GM04504 (cell line): ENCODE results near the gene TELO2.
"Not testable (repeated sequence)": the region's sequence is repeated elsewhere in the genome, so short reads cannot be mapped to it uniquely, and the experiment has no call there.

Experiments used
- DNase-seq: peaks from one replicate; pipeline ENCODE4 v3.0.0-alpha.2; 2012; ENCODE audit warnings: low read depth

Gene TELO2

DNA sequence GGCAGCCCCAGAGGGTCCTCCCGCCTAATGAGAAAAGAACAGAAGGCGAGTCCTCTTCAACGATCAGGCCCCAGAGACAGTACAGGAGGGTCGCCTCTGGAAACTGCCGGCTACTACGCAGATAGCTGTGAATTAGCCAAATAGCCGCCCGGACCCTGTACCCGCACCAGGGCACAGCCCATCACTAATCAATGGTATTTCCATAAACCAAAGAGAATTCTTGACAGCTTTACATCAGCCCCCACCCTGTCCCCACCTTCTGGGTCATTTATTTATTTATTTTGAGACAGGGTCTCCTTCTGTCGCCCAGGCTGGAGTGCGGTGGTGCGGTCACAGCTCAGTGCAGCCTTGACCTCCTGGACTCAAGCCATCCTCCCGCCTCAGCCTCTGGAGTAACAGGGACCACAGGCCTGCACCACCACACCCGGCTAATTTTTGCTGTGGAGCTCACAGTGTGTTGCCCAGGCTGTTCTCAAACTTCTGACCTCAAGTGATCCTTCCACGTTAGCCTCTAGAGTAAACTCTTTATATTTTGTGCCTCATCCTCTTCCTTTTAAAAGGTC, 17.5 kb upstream of the TELO2 start:
- no peak for DNase-seq

DNA sequence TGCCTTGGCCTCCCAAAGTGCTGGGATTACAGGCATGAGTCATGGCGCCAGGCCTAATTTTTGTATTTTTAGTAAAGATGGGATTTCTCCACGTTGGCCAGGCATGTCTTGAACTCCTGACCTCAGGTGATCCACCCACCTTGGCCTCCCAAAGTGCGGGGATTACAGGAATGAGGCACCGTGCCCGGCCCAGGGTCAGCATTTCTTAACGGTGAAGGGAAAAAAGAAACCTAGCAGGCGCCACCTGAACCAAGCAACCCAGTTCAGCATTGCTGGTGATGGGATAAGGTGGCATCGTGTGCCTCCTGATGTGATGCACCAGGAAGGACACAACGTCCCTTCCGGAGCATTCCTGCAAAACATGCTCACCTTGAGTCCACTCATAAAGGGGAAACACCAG, 16.1 kb upstream of the TELO2 start:
- DNase-seq, result no peak

GRCh38 chr16:1478937-1479336, 14.2 kb upstream of the TELO2 start:
- not testable (repeated sequence) for DNase-seq

DNA sequence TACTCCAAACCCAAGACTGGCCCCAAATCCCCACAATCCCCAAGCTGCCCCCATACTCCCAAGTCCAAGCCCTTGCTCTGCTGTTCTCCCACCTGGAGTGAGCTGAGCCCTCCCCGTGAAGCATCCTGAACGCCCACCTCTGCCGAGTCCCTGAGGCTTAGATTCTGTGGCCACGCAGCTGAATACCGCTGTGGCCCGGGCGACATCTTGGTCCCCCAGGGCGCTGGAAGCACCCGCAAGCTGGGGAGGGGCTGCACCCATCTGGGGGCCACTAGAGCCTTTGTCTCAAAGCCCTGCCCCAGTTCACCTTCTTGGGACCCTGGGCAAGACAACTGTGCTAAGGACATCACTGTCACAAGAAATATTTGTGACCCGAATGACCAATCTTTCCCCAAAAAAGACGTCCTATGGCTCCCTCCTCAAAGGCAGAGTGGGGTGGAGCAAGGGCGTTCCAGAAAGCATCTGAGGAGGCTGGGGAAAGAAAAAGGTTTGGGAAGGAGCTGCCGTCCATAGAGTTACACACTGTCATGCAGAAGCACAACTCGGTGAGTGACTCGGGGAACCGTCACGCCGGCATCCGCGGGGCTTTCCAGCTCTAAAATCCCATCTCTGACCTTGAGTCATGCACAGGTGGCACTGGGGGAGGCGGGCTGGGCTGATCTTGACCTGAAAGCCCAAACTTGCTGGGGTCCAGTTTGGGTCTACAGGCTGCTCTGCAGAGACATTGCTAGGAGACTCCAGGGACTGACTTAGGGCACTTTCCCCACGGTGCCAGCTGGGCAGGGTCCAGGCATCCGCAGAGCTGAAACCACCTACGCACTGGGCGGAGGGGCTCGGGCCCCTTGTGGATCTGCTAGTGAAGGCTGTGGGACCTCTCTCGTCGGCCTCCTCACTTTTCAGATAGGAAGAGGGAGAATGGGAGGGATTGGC, 11.0 kb upstream of the TELO2 start:
- no peak for DNase-seq

GRCh38 chr16:1485847-1486496, 7.2 kb upstream of the TELO2 start:
- no peak for DNase-seq

DNA sequence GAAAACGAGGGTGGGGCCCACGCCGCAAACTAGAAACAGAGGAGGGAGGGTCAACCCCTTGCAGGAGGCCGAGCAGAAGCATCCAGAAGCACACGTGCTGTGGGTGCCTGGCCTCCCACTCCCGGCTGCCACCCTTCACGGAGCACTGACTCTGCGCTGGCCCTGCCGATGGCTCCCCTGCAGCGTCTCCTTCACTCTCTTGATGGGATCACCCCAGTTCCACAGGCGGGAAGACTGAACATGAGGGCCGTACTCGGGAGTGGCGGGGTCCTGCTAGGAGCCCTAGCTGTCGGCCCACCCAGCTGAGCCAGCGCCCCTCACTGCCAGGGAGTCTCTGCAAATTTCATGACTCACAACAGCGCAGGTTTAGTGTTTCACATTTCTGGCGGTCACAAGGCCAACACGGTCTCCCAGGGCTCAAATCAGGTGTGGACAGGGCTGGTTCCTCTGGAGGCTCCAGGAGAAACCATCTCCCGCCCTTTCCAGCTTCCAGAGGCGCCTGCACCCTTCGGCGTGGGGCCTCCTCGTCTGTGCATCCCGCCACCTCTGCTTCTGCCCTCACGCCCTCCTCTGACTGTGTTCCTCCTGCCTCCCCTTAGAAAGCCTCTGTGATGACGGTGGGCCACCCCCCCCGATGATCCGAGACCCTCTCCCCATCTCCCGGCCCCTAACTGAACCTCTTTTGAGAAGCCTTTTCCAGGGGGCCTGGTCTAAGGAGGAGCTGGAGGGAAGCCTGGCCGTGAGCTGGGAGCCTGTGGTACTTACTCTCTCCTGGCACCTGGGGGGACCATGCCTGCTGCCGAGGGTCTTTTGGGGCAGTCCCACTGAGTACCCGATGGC, 6.4 kb upstream of the TELO2 start:
- no peak for DNase-seq

DNA sequence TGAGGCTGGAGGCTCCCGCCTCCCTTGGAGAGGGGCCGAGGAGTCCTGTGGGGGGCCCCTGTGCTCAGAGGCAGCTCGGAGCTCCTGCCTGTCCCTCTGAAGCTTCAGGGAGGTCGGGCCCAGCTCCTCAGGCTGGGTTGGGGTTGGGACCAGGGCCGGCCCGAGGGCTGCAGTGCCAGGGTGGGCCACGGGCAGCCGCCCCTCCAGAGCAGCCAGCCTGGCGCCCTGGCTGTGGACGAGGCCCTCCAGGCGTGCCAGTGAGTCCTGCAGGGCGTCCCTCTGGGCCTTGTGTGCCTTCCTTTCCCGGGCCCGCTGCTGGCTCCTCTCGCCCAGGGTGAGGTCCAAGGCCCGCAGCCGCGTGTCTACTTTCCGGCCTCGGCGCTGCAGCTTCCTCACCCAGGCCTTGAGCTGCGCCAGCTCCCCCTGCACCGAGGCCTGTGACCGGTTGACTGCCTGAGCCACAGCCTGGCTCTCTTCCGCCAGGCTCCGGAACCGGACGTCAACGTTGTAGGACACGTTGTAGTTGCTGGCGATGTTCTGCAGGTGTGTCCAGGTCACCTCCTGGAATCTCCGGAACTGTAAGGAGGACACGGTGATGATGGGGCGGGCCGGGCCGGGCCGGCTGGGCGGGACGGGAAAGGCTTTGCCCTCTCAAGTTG, 5.6 kb upstream of the TELO2 start:
- no peak for DNase-seq

- DNase-seq, result no peak
These were observed 5.0 kb upstream of the TELO2 start for GRCh38 chr16:1488054-1488601.

GRCh38 chr16:1488619-1489018, 4.5 kb upstream of the TELO2 start, which contains the start of gene PTX4:
TSS of gene PTX4 (minus strand) at chr16:1488944. CDS start at chr16:1488909, 35 bp downstream.
- DNase-seq, result no peak

DNA sequence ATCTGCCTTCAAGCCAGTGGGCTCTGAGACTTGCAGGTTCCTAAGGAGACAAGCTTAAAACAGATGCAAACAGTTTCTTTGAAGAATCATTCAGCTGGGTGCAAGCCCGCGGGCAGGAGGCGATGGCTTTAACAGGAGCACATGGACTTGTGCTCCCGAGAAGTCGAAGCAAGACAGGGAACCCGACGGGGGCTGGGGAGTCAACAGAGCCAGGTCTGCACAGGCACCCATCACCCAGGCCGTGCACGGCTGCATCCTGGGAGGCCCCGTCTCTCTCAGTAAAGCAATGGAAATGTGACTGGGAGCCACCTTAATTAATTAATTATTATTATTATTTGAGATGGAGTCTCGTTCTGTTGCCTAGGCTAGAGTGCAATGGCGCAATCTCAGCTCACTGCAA, 4.1 kb upstream of the TELO2 start:
- no peak for DNase-seq

DNA sequence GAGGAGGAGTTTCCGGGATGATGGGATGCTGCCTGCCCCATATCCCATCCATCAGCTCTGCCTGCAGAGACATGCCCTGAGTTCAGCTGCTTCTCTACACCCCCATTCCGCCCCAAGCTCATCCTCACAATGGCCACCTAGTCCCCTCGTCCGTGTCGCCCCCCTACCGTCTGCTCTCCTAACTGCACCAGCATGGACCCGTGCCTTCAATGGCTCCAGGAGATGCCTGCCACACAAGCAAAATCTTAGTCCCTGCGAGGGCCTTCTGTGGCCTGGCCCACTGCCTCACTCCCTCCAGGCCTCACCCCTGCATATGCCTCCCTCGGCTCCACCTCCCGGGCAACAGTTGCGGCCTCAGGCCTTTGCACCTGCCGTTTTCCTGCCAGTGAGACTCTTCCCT, 1.8 kb upstream of the TELO2 start:
- DNase-seq, result no peak

DNA sequence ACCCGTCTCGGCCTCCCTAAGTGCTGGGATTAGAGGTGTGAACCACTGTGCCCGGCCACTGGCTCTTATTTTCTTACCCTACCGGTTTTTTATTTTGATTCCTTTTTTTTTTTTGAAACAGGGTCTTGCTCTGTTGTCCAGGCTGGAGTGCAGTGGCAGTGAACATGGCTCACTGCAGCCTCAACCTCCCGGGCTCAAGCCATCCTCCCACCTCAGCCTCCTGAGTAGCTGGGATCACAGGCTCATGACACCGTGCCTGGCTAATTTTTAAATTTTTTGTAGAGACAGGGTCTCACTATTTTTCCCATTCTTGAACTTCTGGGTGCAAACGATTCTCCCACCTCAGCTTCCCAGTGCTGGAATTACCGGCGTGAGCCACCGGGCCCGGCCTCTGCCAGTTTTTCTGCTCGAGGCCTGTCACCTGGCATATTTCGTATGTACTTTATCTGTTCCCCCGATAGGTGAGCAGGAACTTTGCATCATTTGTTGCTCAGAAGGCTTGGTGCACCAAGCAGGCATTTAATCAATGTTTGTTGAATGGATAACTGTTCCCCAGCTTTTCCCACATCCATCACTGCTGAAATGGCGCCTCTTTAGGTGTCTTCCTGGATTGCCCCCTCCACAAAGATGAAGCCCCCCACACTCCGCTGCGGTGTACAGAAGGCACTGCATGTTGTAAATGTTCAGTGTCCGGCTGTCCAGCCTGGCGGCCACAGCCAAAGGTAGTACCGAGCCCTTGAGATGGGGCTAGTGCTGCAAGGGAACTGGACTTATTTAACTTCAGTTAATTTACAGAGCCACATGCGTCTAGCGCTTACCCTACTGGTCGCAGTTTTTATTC, 858 bp upstream of the TELO2 start:
- DNase-seq, result no peak

GRCh38 chr16:1493746-1494094, 560 bp downstream of the TELO2 start:
- DNase-seq, result no peak

DNA sequence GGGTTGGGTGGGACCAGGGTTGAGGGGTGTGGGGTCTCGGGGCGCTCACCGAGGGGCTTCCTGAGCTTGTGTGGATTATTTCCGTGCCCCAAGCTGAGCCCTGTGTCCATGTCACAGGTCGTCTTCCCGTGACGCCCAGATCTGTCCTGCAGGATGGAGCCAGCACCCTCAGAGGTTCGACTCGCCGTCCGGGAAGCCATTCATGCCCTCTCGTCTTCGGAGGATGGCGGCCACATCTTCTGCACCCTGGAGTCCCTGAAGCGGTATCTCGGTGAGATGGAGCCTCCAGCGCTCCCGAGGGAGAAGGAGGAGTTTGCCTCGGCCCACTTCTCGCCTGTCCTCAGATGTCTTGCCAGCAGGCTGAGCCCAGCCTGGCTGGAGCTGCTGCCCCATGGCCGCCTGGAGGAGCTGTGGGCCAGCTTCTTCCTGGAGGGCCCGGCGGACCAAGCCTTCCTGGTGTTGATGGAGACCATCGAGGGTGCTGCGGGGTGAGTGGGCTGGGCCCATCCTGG, 1.0 kb downstream of the TELO2 start:
- DNase-seq, result peak; percentile 56

- no peak for DNase-seq
These were observed 1.6 kb downstream of the TELO2 start for GRCh38 chr16:1494711-1495110.

- no peak for DNase-seq
These were observed 2.2 kb downstream of the TELO2 start for GRCh38 chr16:1495211-1495888.

- DNase-seq, result no peak
These were observed 2.7 kb downstream of the TELO2 start for GRCh38 chr16:1495889-1496262.

- DNase-seq, result no peak
These were observed 3.3 kb downstream of the TELO2 start for GRCh38 chr16:1496464-1496863.

- DNase-seq, result no peak
These were observed 3.9 kb downstream of the TELO2 start for GRCh38 chr16:1497014-1497598.
